ENCODE measurements around the gene TIMM50.

DNA sequence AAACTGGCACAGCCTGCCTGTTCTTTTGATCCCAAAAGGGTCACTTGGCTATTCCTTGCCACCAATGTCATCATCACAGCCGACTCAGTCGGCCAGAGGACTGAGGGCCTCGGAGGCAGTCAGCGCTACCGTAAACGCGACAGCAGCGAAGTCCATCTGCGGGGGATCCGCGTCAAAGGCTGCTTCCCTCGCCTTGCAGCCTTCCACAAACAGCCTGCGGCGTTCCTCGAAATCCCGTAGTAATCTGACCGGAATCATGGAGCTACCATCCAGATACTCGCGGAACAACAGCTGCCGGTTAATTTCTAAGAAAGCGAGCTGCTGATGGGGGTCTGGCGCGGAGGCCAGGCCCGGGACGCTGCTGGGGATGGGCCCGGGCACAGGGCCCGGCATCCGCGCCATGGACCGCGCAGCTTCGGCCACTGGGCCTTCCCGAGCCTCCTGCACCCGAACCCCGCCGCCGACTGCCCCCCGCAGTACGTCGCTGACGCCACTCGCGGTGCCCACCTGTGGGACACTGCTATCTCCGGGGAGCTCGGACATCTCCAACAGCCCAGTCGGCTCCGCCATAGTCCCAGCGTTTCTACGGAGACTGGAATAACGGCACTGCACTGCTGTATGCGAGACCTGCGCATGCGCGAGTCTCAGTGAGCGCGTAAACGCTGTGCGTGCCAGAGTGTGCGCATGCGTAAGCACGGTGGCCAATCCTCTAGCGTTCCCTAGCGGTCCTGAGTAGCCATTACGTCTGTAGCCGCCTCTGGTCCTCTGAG lies 51.8 kb downstream of the TIMM50 start, which contains the start of gene EID2B:
- TF ChIP-seq, protein P1, sequence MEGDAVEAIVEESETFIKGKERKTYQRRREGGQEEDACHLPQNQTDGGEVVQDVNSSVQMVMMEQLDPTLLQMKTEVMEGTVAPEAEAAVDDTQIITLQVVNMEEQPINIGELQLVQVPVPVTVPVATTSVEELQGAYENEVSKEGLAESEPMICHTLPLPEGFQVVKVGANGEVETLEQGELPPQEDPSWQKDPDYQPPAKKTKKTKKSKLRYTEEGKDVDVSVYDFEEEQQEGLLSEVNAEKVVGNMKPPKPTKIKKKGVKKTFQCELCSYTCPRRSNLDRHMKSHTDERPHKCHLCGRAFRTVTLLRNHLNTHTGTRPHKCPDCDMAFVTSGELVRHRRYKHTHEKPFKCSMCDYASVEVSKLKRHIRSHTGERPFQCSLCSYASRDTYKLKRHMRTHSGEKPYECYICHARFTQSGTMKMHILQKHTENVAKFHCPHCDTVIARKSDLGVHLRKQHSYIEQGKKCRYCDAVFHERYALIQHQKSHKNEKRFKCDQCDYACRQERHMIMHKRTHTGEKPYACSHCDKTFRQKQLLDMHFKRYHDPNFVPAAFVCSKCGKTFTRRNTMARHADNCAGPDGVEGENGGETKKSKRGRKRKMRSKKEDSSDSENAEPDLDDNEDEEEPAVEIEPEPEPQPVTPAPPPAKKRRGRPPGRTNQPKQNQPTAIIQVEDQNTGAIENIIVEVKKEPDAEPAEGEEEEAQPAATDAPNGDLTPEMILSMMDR (IDR thresholded peaks at IDR 0.05): peak; percentile 93 to 99 (median 98)
- TF ChIP-seq POLR2A (IDR thresholded peaks at IDR 0.05): peak; percentile 41 to 88
- peak; percentile 81 to 93 for TF ChIP-seq EP300 (IDR thresholded peaks at IDR 0.05)

Measured in tibial nerve (tissue), 4 donors.